Keratinocyte (primary cell): ENCODE results near the gene CCBE1. TPM values are rescaled to one million over a fixed set of nuclear protein-coding genes. Genes with fewer than 3 reads are reported as not detected.
A peak's percentile ranks its signal among the peaks of the same experiment; 100 is the strongest.

Experiments used
- DNase-seq: peaks from one replicate; pipeline ENCODE4 v3.0.0-alpha.2; 2011; ENCODE audit warnings: low read depth, missing footprints, low spot score
- FAIRE-seq: peaks from 2 replicates; lab custom pipeline; 2011; peaks lifted over from hg19 to GRCh38; lab: Jason Lieb, UNC
- H2AFZ ChIP-seq: 2 replicates; pipeline ENCODE4 v1.6.0; 2012; ENCODE audit warnings: low read length, control low read depth, inconsistent platforms; ENCODE audit not compliant: control insufficient read depth
- H3K27ac ChIP-seq: 2 replicates; pipeline ENCODE4 v1.5.1; 2011; ENCODE audit warnings: low read length; ENCODE audit not compliant: control insufficient read depth, insufficient read depth
- H3K27me3 ChIP-seq: 3 replicates; pipeline ENCODE4 v1.6.0; 2011; ENCODE audit warnings: low read length; ENCODE audit not compliant: control insufficient read depth, insufficient read depth; ENCODE audit errors: extremely low read depth
- H3K36me3 ChIP-seq, 2 experiments: 2 replicates in 1 of 2; 3 replicates in 1 of 2; pipeline ENCODE4 v1.5.1; 2011; ENCODE audit warnings: low read length in 2 of 2, mild to moderate bottlenecking in 1 of 2; ENCODE audit not compliant: control insufficient read depth in 2 of 2, insufficient read depth in 2 of 2; ENCODE audit errors: extremely low read depth in 1 of 2
- H3K4me1 ChIP-seq: 3 replicates; pipeline ENCODE4 v1.5.1; 2011; ENCODE audit warnings: low read length; ENCODE audit not compliant: control insufficient read depth, insufficient read depth; ENCODE audit errors: extremely low read depth
- H3K4me2 ChIP-seq: 3 replicates; pipeline ENCODE4 v1.6.0; 2011; ENCODE audit warnings: low read depth, low read length; ENCODE audit not compliant: control insufficient read depth, insufficient read depth; ENCODE audit errors: extremely low read depth
- H3K4me3 ChIP-seq, 3 experiments: fragments of 200-600 bp in 1 of 3; sonication (generic) in 1 of 3; 2 replicates in 2 of 3; 3 replicates in 1 of 3; pipeline ENCODE4 v1.5.1; 2011 to 2016; ENCODE audit warnings: low read length in 3 of 3, mild to moderate bottlenecking in 3 of 3, control low read depth in 2 of 3, inconsistent platforms in 1 of 3, low read depth in 1 of 3, mixed read lengths in 1 of 3, mixed run types in 1 of 3, moderate library complexity in 1 of 3; ENCODE audit not compliant: control insufficient read depth in 2 of 3, insufficient read depth in 2 of 3; ENCODE audit errors: extremely low read depth in 1 of 3
- H3K79me2 ChIP-seq: 2 replicates; pipeline ENCODE4 v1.6.0; 2012; ENCODE audit warnings: low read length; ENCODE audit not compliant: control insufficient read depth, insufficient read depth
- H3K9ac ChIP-seq: 3 replicates; pipeline ENCODE4 v1.6.0; 2011; ENCODE audit warnings: low read length; ENCODE audit not compliant: control insufficient read depth, insufficient read depth; ENCODE audit errors: extremely low read depth
- H3K9me1 ChIP-seq: 3 replicates; pipeline ENCODE4 v1.6.0; 2011; ENCODE audit warnings: low read length; ENCODE audit not compliant: control insufficient read depth, insufficient read depth; ENCODE audit errors: extremely low read depth
- H3K9me3 ChIP-seq: 2 replicates; pipeline ENCODE4 v1.5.1; 2012; ENCODE audit warnings: low read depth, low read length; ENCODE audit not compliant: control insufficient read depth
- H4K20me1 ChIP-seq: 3 replicates; pipeline ENCODE4 v1.6.0; 2011; ENCODE audit warnings: low read length; ENCODE audit not compliant: control insufficient read depth, insufficient read depth; ENCODE audit errors: extremely low read depth
- EZH2 ChIP-seq: IDR thresholded peaks from one replicate; pipeline ENCODE4 v1.6.1; 2012; ENCODE audit warnings: inconsistent platforms, mild to moderate bottlenecking, low read length, moderate library complexity
- dilution Hi-C: fragments of 300-500 bp; cut with MboI; formaldehyde crosslinking; loops from one replicate; pipeline ENCODE4 v1.7.0; 2020; ENCODE audit warnings: low sequenced_read_pairs; ENCODE audit not compliant: extremely low pct_ligation_motif_present
- polyA plus RNA-seq, 5 experiments: library from polyadenylated mRNA; depleted of rRNA in 3 of 5; stranded (reverse) in 3 of 5; stranded (forward) in 1 of 5; unstranded in 1 of 5; fragments of >200 nt; gene quantifications; 1 replicate in 1 of 5; 2 replicates in 3 of 5; 3 replicates in 1 of 5; pipeline versions ENCODE4 v1.2.1 to v1.2.3, GENCODE V29; 2011 to 2012; ENCODE audit warnings: missing spikeins in 2 of 5, low read depth in 1 of 5, low replicate concordance in 1 of 5
- TF ChIP-seq, protein P1 (sequence below), 3 experiments: IDR thresholded peaks in 1 of 3; conservative IDR thresholded peaks in 1 of 3; optimal IDR thresholded peaks in 1 of 3; 2 replicates in 2 of 3; 3 replicates in 1 of 3; pipeline versions ENCODE3 to v1.5.1; 2011; ENCODE audit warnings: low read length in 3 of 3, mild to moderate bottlenecking in 3 of 3, moderate library complexity in 2 of 3, control low read depth in 1 of 3, inconsistent platforms in 1 of 3; ENCODE audit not compliant: insufficient read depth in 2 of 3; ENCODE audit errors: extremely low read depth in 1 of 3

The CCBE1 gene
- polyA plus RNA-seq, 1 donor (not counting 4 experiments of a cell fraction or from before 2014, with no cell fraction given): 20.1 TPM

DNA sequence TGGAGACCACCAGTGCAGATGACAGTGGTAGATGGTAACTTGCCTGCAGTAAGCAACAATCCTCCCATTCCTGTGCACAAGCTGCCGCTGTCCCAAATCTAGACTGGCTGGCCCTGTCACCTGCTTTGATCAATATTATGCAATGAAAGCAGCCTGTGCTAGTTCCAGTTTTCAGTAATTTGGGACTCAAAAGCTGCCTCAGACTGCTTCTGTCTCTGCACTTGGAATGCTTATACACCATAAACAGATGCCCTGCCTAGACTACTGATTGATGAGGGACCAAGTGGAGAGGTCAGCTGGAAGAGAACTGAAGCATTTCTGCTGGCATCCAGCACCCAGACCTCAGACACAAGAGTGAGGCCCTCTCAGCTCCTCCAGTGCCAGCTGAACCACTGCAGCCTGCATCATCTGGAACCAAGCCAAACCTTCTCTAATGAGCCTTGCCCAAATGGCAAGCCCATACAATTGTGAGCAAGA is 24.9 kb downstream of the CCBE1 start:
- dilution Hi-C loops: no loop called here
- peaks cover 4% of the 10 kb centered on the region for H3K79me2 ChIP-seq
- H3K9ac ChIP-seq: no peak overlapping the region
- FAIRE-seq: peak; percentile 32
- no peaks in the 10 kb centered on the region for H3K9me3 ChIP-seq
- H3K27ac ChIP-seq: no peak overlapping the region
- H3K4me1 ChIP-seq: peaks cover 6% of the 10 kb centered on the region
- H2AFZ ChIP-seq: no peak overlapping the region
- H3K4me2 ChIP-seq: no peak overlapping the region
- H4K20me1 ChIP-seq: no peaks in the 10 kb centered on the region
- no peak overlapping the region for H3K4me3 ChIP-seq
- TF ChIP-seq, protein P1, sequence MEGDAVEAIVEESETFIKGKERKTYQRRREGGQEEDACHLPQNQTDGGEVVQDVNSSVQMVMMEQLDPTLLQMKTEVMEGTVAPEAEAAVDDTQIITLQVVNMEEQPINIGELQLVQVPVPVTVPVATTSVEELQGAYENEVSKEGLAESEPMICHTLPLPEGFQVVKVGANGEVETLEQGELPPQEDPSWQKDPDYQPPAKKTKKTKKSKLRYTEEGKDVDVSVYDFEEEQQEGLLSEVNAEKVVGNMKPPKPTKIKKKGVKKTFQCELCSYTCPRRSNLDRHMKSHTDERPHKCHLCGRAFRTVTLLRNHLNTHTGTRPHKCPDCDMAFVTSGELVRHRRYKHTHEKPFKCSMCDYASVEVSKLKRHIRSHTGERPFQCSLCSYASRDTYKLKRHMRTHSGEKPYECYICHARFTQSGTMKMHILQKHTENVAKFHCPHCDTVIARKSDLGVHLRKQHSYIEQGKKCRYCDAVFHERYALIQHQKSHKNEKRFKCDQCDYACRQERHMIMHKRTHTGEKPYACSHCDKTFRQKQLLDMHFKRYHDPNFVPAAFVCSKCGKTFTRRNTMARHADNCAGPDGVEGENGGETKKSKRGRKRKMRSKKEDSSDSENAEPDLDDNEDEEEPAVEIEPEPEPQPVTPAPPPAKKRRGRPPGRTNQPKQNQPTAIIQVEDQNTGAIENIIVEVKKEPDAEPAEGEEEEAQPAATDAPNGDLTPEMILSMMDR (optimal IDR thresholded peaks at IDR 0.05 in 1 of 3, IDR thresholded peaks at IDR 0.05 in 1 of 3, conservative IDR thresholded peaks at IDR 0.05 in 1 of 3; ENCODE audit: extremely low read depth in 1 of 3, insufficient read depth in 2 of 3, low read length in 3 of 3): no peak
- TF ChIP-seq EZH2: no peak
- peaks cover 3% of the 10 kb centered on the region for H3K9me1 ChIP-seq
- H3K36me3 ChIP-seq: no peaks in the 10 kb centered on the region
- H3K27me3 ChIP-seq: no peaks in the 10 kb centered on the region
- no peak for DNase-seq

DNA sequence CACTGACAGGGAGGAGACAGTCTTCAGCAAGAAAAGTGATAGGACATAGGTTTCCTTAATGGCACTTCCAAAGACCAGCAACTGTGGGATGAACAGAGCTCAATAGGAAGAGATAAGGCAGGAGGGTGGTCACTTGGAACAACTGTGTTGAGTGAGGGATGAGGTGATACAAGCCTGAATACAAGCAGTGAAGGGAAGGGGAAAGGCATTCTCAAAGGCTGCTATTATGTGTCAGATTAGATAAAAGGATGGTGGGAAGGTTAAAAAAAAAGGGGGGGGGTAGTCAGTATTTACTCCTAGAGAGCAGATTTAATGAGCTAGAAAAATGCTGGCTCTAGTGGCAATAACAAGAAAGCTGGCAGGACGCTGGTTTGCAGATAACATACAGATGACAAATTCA is 25.7 kb downstream of the CCBE1 start:
- H3K4me3 ChIP-seq: no peak overlapping the region
- FAIRE-seq: no peak
- TF ChIP-seq, protein P1 (optimal IDR thresholded peaks at IDR 0.05 in 1 of 3, IDR thresholded peaks at IDR 0.05 in 1 of 3, conservative IDR thresholded peaks at IDR 0.05 in 1 of 3; ENCODE audit: extremely low read depth in 1 of 3, insufficient read depth in 2 of 3, low read length in 3 of 3): no peak
- TF ChIP-seq EZH2: no peak
- H3K9me1 ChIP-seq: peaks cover 3% of the 10 kb centered on the region
- no peak overlapping the region for H3K4me2 ChIP-seq
- no peaks in the 10 kb centered on the region for H3K27me3 ChIP-seq
- no peaks in the 10 kb centered on the region for H3K36me3 ChIP-seq
- no peak overlapping the region for H3K9ac ChIP-seq
- no peak overlapping the region for H3K27ac ChIP-seq
- no peak for DNase-seq
- H3K9me3 ChIP-seq: no peaks in the 10 kb centered on the region
- H4K20me1 ChIP-seq: no peaks in the 10 kb centered on the region
- dilution Hi-C loops: no loop called here
- peaks cover 5% of the 10 kb centered on the region for H3K4me1 ChIP-seq
- peaks cover 4% of the 10 kb centered on the region for H3K79me2 ChIP-seq
- H2AFZ ChIP-seq: no peak overlapping the region
